NCI-H460 (cell line): Measurements from ENCODE around the gene PIGM. TPM values are rescaled to one million over a fixed set of nuclear protein-coding genes. Genes with fewer than 3 reads are reported as not detected.

Experiments used
- DNase-seq: peaks from one replicate; pipeline ENCODE4 v3.0.0-alpha.2; 2016; ENCODE audit warnings: low read depth; ENCODE audit errors: extremely low read depth
- total RNA-seq: library from RNA; depleted of rRNA; stranded (reverse); fragments of >200 nt; shearing (Covaris generic); gene quantifications from 2 replicates; pipeline ENCODE4 v1.2.3, GENCODE V29; 2014; rRNA removed

PIGM gene
- total RNA-seq, 1 experiment from 2014 or later, result 6.9 TPM

DNA sequence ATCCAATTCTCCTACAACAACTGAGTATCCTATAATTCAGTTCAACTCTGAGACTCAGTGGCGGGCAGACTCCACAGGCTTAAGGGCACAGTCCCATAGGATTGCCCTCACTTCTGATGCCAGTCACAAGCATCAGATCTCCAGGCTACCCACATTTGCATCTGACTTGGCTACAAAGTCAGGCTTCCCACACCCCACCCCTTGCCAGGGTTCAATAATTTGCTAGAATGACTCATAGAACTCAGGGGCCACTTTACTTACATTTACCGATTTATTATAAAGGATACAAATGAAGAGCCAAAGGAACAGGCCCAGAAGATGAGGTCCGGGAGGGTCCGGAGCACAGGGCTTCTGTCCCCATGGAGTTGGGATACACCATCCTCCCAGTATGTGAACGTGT is 41.8 kb downstream of the PIGM start:
- no peak for DNase-seq

- DNase-seq, result no peak
Observed at GRCh38 chr1:159989581-159989980, 42.2 kb downstream of the PIGM start.

- no peak for DNase-seq
Observed at GRCh38 chr1:159988006-159988405, 43.8 kb downstream of the PIGM start.

DNA sequence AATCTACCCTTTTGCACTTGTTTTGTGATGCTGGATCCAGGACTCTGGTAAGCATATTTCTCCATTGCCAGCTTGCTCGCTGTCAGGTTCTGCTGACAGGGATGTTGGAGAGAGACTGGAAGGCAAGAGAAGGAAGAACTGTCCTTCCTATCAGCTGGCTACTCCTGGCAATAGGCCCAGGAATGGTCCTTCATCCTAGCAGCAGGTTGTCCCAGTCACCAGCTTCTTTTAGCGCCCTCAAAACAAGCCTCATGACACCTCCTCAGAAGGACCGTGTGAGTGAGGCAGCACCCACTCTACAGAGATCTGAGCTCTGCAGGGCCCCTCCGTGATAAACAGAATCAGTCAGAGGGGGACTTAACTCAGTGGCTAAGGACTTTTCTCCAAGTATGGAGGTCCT is 44.6 kb downstream of the PIGM start:
- no peak for DNase-seq

DNA sequence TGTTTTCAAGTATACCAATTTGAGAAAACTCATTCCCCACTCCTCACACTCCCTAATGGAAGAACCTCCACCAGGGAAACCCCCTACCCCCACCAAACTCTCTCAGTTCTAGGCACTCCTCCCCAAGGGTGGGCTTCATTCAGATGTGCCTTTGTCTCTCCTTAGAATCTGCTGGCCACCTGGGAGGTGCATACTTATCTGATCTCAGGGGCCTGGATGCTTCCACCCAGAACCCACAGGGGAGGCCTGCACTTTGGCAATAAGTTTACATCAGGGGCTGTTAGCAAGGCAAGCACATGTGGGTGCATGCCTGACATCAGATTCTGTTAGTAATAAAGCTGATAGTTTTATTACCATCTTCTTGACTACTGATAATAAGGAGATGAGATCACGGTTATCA is 45.3 kb downstream of the PIGM start:
- no peak for DNase-seq

DNA sequence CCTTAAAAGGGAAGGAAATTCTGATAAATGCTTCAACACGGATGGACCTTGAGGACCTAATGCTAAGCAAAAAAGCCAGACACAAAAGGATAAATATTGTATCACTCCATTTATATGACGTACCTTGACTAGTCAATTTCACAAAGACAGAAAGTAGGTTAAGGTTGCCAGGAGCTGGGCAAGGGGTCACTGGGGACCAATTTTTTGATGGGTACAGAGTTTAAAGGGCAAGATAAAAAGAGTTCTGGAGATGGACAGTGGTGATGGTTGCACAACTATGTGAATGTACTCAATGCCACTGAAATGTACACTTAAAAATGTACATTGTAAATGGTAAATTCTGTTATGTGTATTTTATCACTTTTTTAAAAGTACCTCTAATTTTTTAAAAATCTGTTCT is 45.7 kb downstream of the PIGM start:
- no peak for DNase-seq

DNA sequence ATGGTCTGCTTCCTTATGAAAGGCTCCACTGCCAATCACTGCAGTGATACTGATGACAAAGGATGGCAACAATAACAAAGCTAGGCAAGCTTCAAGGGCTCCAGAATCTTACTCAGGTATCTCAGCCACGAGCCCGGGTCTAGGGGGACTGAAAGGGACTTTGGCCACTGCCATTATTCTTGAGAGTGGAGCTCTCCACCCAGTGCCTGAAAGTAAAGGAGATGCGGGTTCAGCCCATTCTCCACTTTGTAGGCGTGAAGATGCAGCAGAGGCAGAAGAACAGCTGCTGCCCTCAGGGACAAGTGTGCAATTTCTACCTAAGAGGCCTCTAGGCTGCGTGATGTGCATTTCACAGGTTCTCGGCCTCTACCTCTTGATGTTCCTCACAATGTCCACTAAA is 46.3 kb downstream of the PIGM start:
- DNase-seq, result no peak

- no peak for DNase-seq
Observed at GRCh38 chr1:159983681-159984080, 48.1 kb downstream of the PIGM start.

DNA sequence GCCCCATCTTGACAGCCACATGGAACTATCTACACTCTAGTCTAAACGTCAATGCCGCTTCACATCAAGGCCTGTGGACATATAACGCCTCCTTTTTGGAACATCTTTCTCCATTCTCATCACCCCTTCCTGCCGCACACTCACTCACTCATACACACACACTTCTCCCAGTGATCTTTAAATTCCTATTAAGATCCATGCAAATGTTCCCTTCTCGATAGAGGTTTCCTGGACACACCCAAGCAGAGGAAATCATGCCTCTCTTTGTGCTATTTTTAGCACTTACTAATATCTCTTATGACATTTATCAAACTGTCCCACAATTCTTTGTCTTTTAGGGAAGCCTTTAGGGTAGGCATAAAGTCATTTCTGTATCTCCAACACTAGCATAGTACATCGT is 49.5 kb downstream of the PIGM start:
- no peak for DNase-seq

GRCh38 chr1:159981351-159982055 is 50.3 kb downstream of the PIGM start:
- DNase-seq, result no peak

GRCh38 chr1:159980786-159981185 is 51.0 kb downstream of the PIGM start:
- no peak for DNase-seq

DNA sequence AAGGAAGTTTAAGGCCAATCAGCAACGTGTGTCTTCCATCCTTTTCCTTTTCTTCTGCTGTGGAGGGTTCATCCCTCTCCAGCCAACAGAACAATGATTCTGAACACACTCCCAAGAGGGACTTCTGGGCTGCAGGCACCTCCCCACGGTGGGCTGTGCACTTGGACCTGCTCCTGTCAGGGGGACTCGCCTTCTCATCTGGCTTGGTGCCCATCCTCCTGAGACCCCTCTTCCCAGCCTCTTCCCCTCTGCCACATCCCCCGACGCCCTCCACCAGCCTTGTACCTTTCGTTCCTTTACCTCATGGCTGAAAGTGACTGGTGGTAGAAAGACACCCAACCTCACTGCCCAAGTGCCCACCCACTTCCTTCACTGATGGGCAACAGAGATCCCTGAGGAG is 51.7 kb downstream of the PIGM start:
- no peak for DNase-seq

DNA sequence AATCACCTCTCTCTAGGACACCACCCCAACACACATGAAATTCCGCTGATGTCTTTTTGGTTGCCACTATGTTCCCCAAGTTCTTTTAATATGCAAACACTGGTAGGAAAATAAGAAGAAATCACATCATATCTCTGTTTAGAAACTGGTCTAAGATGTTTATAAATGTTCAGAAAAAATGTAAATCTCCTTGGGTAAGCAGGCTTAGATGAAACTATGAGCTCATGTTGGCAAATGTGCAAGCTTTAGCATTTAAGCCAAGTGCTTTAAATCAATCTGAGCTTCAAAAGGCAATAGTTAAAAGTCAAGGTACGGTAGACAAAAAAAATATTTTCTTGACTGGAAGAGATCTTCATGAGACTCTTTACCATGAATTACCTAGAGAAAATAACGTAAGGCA is 52.5 kb downstream of the PIGM start:
- DNase-seq, result no peak

DNA sequence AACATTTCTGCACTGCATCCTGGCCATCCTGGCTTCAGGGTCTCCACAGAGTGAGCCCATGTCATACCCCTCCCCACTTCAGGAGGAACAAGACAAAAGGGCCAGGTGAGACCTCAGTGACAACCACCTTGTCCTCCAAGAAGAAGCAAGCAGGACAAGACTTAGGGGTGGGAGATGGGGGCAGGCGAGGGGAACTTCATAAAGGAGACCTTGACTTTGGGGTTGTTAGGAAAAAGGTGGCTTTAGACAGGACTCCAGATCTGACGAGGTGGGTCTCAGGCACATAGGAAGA is 53.7 kb downstream of the PIGM start:
- DNase-seq, result no peak

DNA sequence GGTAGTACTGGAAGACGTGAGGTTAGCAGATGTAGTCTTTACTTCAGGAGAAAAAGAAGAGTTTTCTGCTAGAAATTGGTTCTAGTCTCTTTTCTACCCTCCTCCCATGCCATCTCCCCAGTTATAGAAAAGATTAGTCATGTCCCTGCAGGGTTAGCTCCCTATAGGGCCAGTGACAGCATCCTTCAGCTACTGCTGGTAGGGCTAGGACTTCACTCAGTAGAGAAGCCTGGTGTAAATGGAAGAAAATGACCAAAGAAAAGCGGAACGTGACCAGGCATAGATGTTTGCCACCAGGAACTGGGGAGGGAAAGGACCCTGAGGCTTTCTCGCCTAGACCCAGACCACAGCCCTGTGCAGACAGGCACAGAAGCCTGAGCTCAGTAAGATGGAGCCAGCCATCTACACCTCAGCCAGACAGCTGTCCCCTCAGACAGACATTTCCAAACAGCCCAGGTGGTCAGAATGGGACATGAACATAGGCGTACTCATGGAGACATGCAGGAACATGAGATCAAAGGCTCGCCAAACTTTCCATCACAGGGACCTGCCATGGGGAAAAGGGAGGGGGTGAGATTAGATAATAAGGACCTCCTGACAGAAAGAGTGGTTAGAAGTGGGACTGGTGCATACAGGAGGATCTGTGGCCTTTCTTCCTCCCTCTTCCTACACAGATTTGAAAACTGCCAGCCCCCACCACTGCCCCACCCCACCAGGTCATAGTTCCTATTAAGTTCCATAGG is 54.3 kb downstream of the PIGM start:
- no peak for DNase-seq

Other genes with a start within 250 kb of the PIGM start
- not detected in 2 replicates for gene FCRL6, start 229.6 kb downstream of the PIGM start, total RNA-seq
- gene SLAMF8, start 205.1 kb downstream of the PIGM start, total RNA-seq, result not detected in 2 replicates
- gene VSIG8, start 169.3 kb downstream of the PIGM start, total RNA-seq, result 0.05 TPM in 1 of 2 replicates, not detected in the other
- gene CFAP45, start 131.8 kb downstream of the PIGM start, total RNA-seq, result 0.35 TPM in 1 of 2 replicates, not detected in the other
- 137 and 138 TPM in 2 replicates for gene TAGLN2, start 106.5 kb downstream of the PIGM start, total RNA-seq
- gene IGSF9, start 86.4 kb downstream of the PIGM start, total RNA-seq, result not detected in 2 replicates
- not detected in 2 replicates for gene SLAMF9, start 77.8 kb downstream of the PIGM start, total RNA-seq
- gene KCNJ10, start 38.2 kb upstream of the PIGM start, total RNA-seq, result not detected in 2 replicates
- not detected in 2 replicates for gene KCNJ9, start 49.5 kb upstream of the PIGM start, total RNA-seq
- gene IGSF8, start 66.6 kb upstream of the PIGM start, total RNA-seq, result 22.4 and 23.1 TPM in 2 replicates
- 0.07 and 0.12 TPM in 2 replicates for gene ATP1A2, start 83.8 kb upstream of the PIGM start, total RNA-seq
- not detected in 2 replicates for gene ATP1A4, start 119.6 kb upstream of the PIGM start, total RNA-seq
- gene CASQ1, start 158.6 kb upstream of the PIGM start, total RNA-seq, result not detected in 2 replicates
- gene PEA15, start 173.4 kb upstream of the PIGM start, total RNA-seq, result 57.5 and 63.5 TPM in 2 replicates
- 90.9 and 125 TPM in 2 replicates for gene DCAF8, start 230.6 kb upstream of the PIGM start, total RNA-seq